Measurements from ENCODE around the gene AP1G2. TPM values are rescaled to one million over a fixed set of nuclear protein-coding genes. Genes with fewer than 3 reads are reported as not detected.
"Not testable (repeated sequence)": the region's sequence is repeated elsewhere in the genome, so short reads cannot be mapped to it uniquely, and the experiment has no call there.

AP1G2 gene
- total RNA-seq, 4 donors from 2014 or later, result 38.9 to 98.8 (median 68.8) TPM

GRCh38 chr14:23601845-23602180 is 34.2 kb upstream of the AP1G2 start:
- no peak for TF ChIP-seq POLR2A (IDR thresholded peaks at IDR 0.05)
- no peak for TF ChIP-seq CTCF (IDR thresholded peaks at IDR 0.05)
- intact Hi-C loops (cut with DNase I; ENCODE audit: low total_unique reads), result no loop called here
- H3K9me3 ChIP-seq, result no peaks in the 10 kb centered on the region
- H3K4me1 ChIP-seq, result no peaks in the 10 kb centered on the region
- no peaks in the 10 kb centered on the region for H3K36me3 ChIP-seq
- no peaks in the 10 kb centered on the region for H3K27me3 ChIP-seq
- no peak overlapping the region for H3K4me3 ChIP-seq
- DNase-seq, result no peak
- no peak overlapping the region for H3K27ac ChIP-seq

- H3K36me3 ChIP-seq, result no peaks in the 10 kb centered on the region
- DNase-seq, result no peak
- H3K4me3 ChIP-seq, result no peak overlapping the region
- no peaks in the 10 kb centered on the region for H3K4me1 ChIP-seq
- H3K27ac ChIP-seq, result no peak overlapping the region
- intact Hi-C loops (cut with DNase I; ENCODE audit: low total_unique reads), result no loop called here
- no peaks in the 10 kb centered on the region for H3K27me3 ChIP-seq
- no peak for TF ChIP-seq CTCF (IDR thresholded peaks at IDR 0.05)
- H3K9me3 ChIP-seq, result no peaks in the 10 kb centered on the region
These were observed 33.8 kb upstream of the AP1G2 start for GRCh38 chr14:23601424-23601823.

- no peaks in the 10 kb centered on the region for H3K9me3 ChIP-seq
- TF ChIP-seq CTCF (IDR thresholded peaks at IDR 0.05), result no peak
- no peak for TF ChIP-seq POLR2A (IDR thresholded peaks at IDR 0.05)
- intact Hi-C loops (cut with DNase I; ENCODE audit: low total_unique reads), result no loop called here
- no peaks in the 10 kb centered on the region for H3K4me1 ChIP-seq
- DNase-seq, result no peak
- H3K27me3 ChIP-seq, result no peaks in the 10 kb centered on the region
- H3K4me3 ChIP-seq, result no peak overlapping the region
- no peak overlapping the region for H3K27ac ChIP-seq
- H3K36me3 ChIP-seq, result no peaks in the 10 kb centered on the region
These were observed 33.2 kb upstream of the AP1G2 start for GRCh38 chr14:23600806-23601205.

GRCh38 chr14:23600322-23600707 is 32.7 kb upstream of the AP1G2 start:
- Histone ChIP-seq H3K27ac (no peak overlapping the region), H3K4me1 (no peaks in the 10 kb centered on the region), H3K4me3 (no peak overlapping the region), H3K36me3 (no peaks in the 10 kb centered on the region), H3K27me3 (no peaks in the 10 kb centered on the region), H3K9me3 (no peaks in the 10 kb centered on the region)
- TF ChIP-seq POLR2A (IDR thresholded peaks at IDR 0.05) (no peak), CTCF (IDR thresholded peaks at IDR 0.05) (no peak)
- intact Hi-C loops (cut with DNase I; ENCODE audit: low total_unique reads), result no loop called here
- no peak for DNase-seq

- H3K36me3 ChIP-seq; DNase-seq; H3K27me3 ChIP-seq; H3K9me3 ChIP-seq; H3K27ac ChIP-seq; H3K4me1 ChIP-seq; intact Hi-C loops (cut with DNase I; ENCODE audit: low total_unique reads); H3K4me3 ChIP-seq: not testable (repeated sequence)
These were observed 26.6 kb upstream of the AP1G2 start for GRCh38 chr14:23594191-23594590.

- H3K4me1 ChIP-seq, result peaks cover 0 to 4% of the 10 kb centered on the region in 2 donors
- TF ChIP-seq POLR2A (IDR thresholded peaks at IDR 0.05) (no peak), CTCF (IDR thresholded peaks at IDR 0.05) (no peak)
- no peak overlapping the region for H3K4me3 ChIP-seq
- no peak for DNase-seq
- intact Hi-C loops (cut with DNase I; ENCODE audit: low total_unique reads), result no loop called here
- no peaks in the 10 kb centered on the region for H3K9me3 ChIP-seq
- H3K27me3 ChIP-seq, result no peaks in the 10 kb centered on the region
- no peaks in the 10 kb centered on the region for H3K36me3 ChIP-seq
- H3K27ac ChIP-seq, result no peak overlapping the region
These were observed 22.6 kb upstream of the AP1G2 start for GRCh38 chr14:23590198-23590597.

Data from uterus (tissue), 4 donors.